HL-60/S4 treated with phorbol 12-myristate 13-acetate at 8.2 ng/mL for 4 days and 3 days (cell line): ENCODE data around the gene RHOA.
"Not testable (repeated sequence)": the region's sequence is repeated elsewhere in the genome, so short reads cannot be mapped to it uniquely, and the experiment has no call there.

Experiments
- in situ Hi-C: fragments of 300-500 bp; cut with MboI; formaldehyde crosslinking; loops from 2 replicates; pipeline ENCODE4 v1.15.0; 2022; ENCODE audit warnings: low sequenced_read_pairs

RHOA gene

GRCh38 chr3:49333091-49333490 lies 78.7 kb downstream of the RHOA start:
- in situ Hi-C loops, result no loop called here

- in situ Hi-C loops, result no loop called here
Observed at GRCh38 chr3:49329186-49329585, 82.6 kb downstream of the RHOA start.

GRCh38 chr3:49328350-49328749 lies 83.4 kb downstream of the RHOA start:
- in situ Hi-C loops, result not testable (repeated sequence)

- in situ Hi-C loops, result no loop called here
Observed at GRCh38 chr3:49327485-49327884, 84.3 kb downstream of the RHOA start.

- in situ Hi-C loops, result no loop called here
Observed at GRCh38 chr3:49324768-49325167, 87.0 kb downstream of the RHOA start.

- in situ Hi-C loops, result no loop called here
Observed at GRCh38 chr3:49316696-49317457, 94.9 kb downstream of the RHOA start.

- in situ Hi-C loops, result no loop called here
Observed at GRCh38 chr3:49313896-49314688, 97.7 kb downstream of the RHOA start.

- in situ Hi-C loops, result no loop called here
Observed at GRCh38 chr3:49311283-49311682, 100.5 kb downstream of the RHOA start.

- in situ Hi-C loops, result no loop called here
Observed at GRCh38 chr3:49310677-49311076, 101.1 kb downstream of the RHOA start.
